ENCODE measurements around the gene NFATC2.

The NFATC2 gene

GRCh38 chr20:51385646-51386530, 156.6 kb downstream of the NFATC2 start:
- DNase-seq: no peak

GRCh38 chr20:51384875-51385274, 157.6 kb downstream of the NFATC2 start:
- DNase-seq: no peak

- DNase-seq: no peak
Measured at GRCh38 chr20:51383891-51384510, 158.5 kb downstream of the NFATC2 start.

GRCh38 chr20:51382986-51383821, 159.3 kb downstream of the NFATC2 start:
- peak; percentile 71 for DNase-seq

- no peak for DNase-seq
Measured at GRCh38 chr20:51382111-51382985, 160.2 kb downstream of the NFATC2 start.

- no peak for DNase-seq
Measured at GRCh38 chr20:51381557-51381956, 161.0 kb downstream of the NFATC2 start.

- DNase-seq: no peak
Measured at GRCh38 chr20:51380401-51381385, 161.8 kb downstream of the NFATC2 start.

- no peak for DNase-seq
Measured at GRCh38 chr20:51379601-51380341, 162.7 kb downstream of the NFATC2 start.

- DNase-seq: no peak
Measured at GRCh38 chr20:51378171-51378928, 164.2 kb downstream of the NFATC2 start.

GRCh38 chr20:51377132-51377531, 165.4 kb downstream of the NFATC2 start:
- DNase-seq: no peak

GRCh38 chr20:51376111-51376510, 166.4 kb downstream of the NFATC2 start:
- DNase-seq: no peak

GRCh38 chr20:51375561-51375960, 167.0 kb downstream of the NFATC2 start:
- no peak for DNase-seq

GRCh38 chr20:51374961-51375360, 167.6 kb downstream of the NFATC2 start:
- no peak for DNase-seq

GRCh38 chr20:51374456-51374830, 168.1 kb downstream of the NFATC2 start:
- DNase-seq: no peak

GRCh38 chr20:51373713-51374455, 168.6 kb downstream of the NFATC2 start:
- no peak for DNase-seq

- DNase-seq: no peak
Measured at GRCh38 chr20:51372966-51373365, 169.6 kb downstream of the NFATC2 start.

GRCh38 chr20:51372176-51372803, 170.2 kb downstream of the NFATC2 start:
- DNase-seq: peak; percentile 24

GRCh38 chr20:51371720-51372119, 170.8 kb downstream of the NFATC2 start:
- no peak for DNase-seq

All from NCI-H2029 treated with DMSO at 0.1 percent for 48 hours (cell line).